H1 (cell line): ENCODE measurements around the gene LRPAP1.
"Not testable (repeated sequence)": the region's sequence is repeated elsewhere in the genome, so short reads cannot be mapped to it uniquely, and the experiment has no call there.

ENCODE experiments used
- CREB1 ChIP-seq: IDR thresholded peaks from 2 replicates; pipeline ENCODE4 v1.6.1; 2012; ENCODE audit warnings: inconsistent platforms
- EZH2 ChIP-seq: fragments of 200-600 bp; sonication (generic); IDR thresholded peaks from 2 replicates; pipeline ENCODE4 v1.7.1; 2012; ENCODE audit warnings: low read depth, mild to moderate bottlenecking, moderate library complexity, low read length, inconsistent platforms; ENCODE audit not compliant: severe bottlenecking
- RNF2 ChIP-seq: fragments of 200-900, 300-1000 bp; sonication (generic); IDR thresholded peaks from 2 replicates; pipeline ENCODE4 v1.7.1; 2016; ENCODE audit warnings: borderline replicate concordance, low read depth, mild to moderate bottlenecking, antibody characterized with exemption, low read length; ENCODE audit not compliant: poor library complexity, severe bottlenecking; ENCODE audit errors: missing control alignments
- TF ChIP-seq, protein P1 (sequence below), 3 experiments: IDR thresholded peaks; 1 replicate in 2 of 3; 2 replicates in 1 of 3; pipeline versions ENCODE4 v1.5.1 to v1.6.1; 2011; ENCODE audit warnings: low read length in 3 of 3, mild to moderate bottlenecking in 3 of 3, inconsistent platforms in 2 of 3, low read depth in 1 of 3, moderate library complexity in 1 of 3; ENCODE audit not compliant: insufficient read depth in 1 of 3; ENCODE audit errors: control extremely low read depth in 1 of 3

DNA sequence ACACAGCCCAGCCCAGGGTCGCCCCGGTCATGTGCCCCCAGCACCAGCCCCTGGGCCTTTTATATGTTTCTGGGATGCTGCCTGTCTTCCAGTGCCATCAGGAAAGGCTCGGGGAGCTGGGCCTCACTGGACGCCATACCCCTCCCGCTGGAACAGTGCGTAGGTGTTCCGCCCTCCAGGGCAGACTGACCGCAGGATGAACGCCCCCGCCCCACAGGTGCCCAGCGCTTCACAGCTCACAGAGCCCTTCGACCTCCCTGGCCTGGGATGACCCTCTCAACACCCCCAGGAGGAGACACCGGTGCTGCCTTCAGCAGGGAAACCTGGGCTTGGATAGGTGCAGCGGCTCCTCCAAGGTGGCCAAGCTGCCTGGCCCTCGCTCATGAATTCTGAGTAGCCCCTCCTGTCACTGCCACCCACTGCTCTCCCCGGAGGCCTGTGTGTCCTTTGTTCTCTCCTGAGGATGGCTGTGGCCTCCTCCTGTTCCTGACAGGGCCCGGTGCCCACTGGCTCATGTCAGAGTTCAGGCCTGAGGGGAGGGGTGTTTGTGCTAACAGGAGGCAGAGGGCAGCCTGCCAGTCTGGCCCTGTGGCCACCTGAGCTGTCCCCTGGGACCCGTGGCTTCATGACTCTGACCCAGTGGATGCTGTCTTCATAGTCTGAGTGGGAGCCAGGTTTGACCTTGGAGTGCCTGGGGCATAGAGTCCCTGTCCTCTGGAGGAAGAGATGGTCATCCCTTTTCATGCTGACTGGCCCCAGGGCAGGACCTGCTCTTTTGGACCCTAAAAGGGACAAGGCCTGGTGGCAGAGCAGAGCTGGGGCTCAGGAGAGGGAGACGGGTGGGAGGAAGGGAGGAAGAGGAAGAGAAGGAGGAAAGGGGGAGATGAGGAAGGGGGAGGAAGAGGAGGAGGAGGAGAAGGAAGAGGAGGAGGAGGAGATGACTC, 43.5 kb upstream of the LRPAP1 start:
- TF ChIP-seq, protein P1, sequence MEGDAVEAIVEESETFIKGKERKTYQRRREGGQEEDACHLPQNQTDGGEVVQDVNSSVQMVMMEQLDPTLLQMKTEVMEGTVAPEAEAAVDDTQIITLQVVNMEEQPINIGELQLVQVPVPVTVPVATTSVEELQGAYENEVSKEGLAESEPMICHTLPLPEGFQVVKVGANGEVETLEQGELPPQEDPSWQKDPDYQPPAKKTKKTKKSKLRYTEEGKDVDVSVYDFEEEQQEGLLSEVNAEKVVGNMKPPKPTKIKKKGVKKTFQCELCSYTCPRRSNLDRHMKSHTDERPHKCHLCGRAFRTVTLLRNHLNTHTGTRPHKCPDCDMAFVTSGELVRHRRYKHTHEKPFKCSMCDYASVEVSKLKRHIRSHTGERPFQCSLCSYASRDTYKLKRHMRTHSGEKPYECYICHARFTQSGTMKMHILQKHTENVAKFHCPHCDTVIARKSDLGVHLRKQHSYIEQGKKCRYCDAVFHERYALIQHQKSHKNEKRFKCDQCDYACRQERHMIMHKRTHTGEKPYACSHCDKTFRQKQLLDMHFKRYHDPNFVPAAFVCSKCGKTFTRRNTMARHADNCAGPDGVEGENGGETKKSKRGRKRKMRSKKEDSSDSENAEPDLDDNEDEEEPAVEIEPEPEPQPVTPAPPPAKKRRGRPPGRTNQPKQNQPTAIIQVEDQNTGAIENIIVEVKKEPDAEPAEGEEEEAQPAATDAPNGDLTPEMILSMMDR (IDR thresholded peaks at IDR 0.05; ENCODE audit: control extremely low read depth in 1 of 3, insufficient read depth in 1 of 3, low read depth in 1 of 3, low read length in 3 of 3) = not testable (repeated sequence)
- TF ChIP-seq RNF2, EZH2, CREB1: not testable (repeated sequence)
